KBM-7 (cell line): Measurements from ENCODE around the gene CAPN13.
"Not testable (repeated sequence)": the region's sequence is repeated elsewhere in the genome, so short reads cannot be mapped to it uniquely, and the experiment has no call there.

Experiments
- DNase-seq: peaks from one replicate; pipeline ENCODE4 v3.0.0-alpha.2; 2015
- in situ Hi-C: fragments of 300-500 bp; cut with MboI; formaldehyde crosslinking; loops from 2 replicates; pipeline ENCODE4 v1.14.3; 2020; ENCODE audit warnings: low sequenced_read_pairs, low pct_unique_long_range_greater_than_20kb, mixed read lengths

Gene CAPN13

DNA sequence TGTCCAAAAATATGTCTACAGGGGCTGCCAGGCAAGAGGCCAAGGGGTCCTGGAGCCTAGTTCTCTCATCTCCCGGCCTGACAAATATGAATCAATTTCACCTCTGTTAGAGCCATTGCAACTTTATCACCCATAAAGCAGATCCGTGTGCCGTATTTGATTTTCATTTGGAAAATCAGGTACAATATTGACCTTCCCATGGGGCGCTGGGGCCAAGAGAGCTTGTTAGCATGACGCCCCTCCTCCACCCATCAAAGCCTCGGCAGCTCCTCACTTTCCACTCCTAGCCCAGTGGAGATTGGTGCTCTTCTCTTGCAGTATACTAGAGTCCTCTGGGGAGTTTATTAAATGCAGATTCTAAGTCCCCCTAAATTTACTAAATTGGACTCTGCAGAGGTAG is 96.8 kb downstream of the CAPN13 start:
- in situ Hi-C loops: no loop called here
- no peak for DNase-seq

- no peak for DNase-seq
- in situ Hi-C loops: no loop called here
These were observed 97.2 kb downstream of the CAPN13 start for GRCh38 chr2:30710016-30710415.

DNA sequence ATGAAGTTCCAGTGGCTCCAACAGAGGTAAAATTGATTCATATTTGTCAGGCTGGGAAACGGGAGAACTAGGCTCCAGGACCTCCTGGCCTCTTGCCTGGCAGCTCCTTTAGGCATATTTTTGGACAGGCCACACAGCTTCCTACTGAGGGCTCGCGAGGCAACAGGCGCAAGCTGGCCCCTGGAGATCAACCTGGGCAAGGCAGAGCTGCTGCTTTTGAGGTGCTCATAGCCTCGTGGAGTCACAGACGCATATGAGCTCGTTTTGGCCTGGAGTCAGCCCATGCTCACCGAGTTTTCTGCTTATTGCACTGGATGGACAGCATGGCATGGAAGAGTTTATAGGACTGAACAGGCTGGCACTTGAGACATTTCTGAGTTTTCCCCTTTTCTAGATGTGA is 97.7 kb downstream of the CAPN13 start:
- no peak for DNase-seq
- in situ Hi-C loops: loop anchor here (10.0 kb wide), 1 partner anchor 455 kb away; no protein-coding TSS in a partner anchor

DNA sequence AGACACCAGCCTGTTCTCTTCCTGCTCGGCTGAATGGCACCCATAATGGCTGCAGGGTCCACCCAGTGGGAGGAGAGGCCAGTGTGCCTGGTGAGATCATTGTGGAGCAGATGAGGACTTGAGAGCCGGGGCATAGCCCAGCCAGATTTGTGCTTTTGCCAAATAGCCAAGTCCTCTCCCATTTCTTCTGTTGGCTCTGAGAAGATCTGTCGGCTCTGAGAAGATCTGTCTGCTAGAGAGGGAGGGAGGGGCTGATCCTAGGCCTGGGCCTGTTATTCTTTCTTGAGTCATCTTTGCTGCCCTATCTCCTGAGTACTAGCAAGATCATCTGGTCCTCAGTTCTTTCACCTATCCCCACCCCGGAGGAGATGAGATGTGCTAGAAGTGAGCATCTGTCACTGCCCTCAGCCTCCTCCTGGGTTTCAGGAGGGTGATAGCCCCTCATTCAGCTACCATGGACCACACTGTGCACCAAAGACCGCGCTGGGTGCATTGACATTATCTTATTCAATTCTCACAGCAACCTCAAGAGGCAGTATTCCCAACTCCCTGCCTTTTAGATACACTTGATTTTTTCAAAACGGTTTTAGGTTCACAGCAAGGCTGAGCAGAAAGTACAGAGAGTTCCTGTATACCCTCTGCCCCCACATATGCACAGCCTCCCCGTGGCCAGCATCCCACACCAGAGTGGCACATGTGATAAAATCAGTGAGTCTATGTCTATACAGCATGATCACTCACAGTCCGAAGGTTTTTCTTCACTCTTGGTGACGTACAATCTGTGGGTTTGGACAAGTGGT is 98.6 kb downstream of the CAPN13 start:
- DNase-seq: peak; percentile 37
- in situ Hi-C loops: loop anchor here (10.0 kb wide), 1 partner anchor 456 kb away; no protein-coding TSS in a partner anchor

DNA sequence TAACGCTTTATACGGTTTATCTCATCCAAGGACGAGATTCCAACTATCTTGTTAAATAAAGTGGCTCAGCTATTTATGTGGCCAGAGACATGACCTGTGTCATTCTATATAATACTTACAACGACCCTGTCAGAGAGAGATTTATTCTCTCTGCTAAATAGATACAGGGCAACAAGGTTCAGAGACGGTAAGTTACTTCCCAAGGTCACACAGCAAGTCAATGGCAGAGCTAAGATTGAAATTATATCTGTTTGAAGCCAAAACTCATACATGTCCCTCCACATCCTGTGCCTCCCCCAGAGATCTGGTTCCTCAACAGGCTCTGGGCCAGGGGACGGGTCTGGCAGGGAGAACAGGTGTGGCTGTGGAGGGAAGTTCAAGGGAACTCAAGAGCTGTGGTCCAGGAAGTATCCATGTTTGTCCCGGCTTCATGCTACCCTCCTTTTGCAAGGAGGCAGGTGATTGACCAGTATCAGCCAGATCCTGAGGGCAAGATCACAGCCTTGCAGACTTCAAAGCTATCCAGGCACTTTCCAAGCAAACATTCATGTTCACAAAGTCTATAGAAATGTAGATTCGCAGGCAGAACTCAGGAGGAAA is 99.8 kb downstream of the CAPN13 start:
- in situ Hi-C loops: loop anchor here (10.0 kb wide), 1 partner anchor 457 kb away; no protein-coding TSS in a partner anchor
- DNase-seq: no peak

GRCh38 chr2:30706534-30707303 is 100.5 kb downstream of the CAPN13 start:
- DNase-seq: peak; percentile 68
- in situ Hi-C loops: loop anchor here (10.0 kb wide), 1 partner anchor 458 kb away; no protein-coding TSS in a partner anchor

- in situ Hi-C loops: loop anchor here (10.0 kb wide), 1 partner anchor 459 kb away; no protein-coding TSS in a partner anchor
- DNase-seq: no peak
These were observed 101.3 kb downstream of the CAPN13 start for GRCh38 chr2:30705711-30706533.

DNA sequence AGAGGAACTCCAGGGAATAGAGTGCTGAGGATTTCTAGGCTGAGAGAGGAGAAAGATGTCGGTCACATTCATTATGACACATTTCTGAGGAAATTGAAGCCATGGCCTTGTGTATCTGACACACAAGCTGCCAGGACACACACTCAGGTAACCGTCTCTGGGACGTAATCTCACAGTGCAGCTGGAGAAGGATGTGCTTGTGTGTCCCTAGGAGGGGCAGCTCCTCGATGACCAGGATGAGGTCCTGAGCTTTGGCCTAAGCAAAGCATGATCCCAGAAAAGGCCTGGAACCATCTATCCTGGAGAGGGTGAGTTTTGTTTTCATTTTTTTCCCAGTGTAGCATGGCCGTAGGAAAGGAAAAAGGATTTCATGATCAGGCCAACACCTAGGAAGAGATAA is 102.2 kb downstream of the CAPN13 start:
- in situ Hi-C loops: loop anchor here (10.0 kb wide), 1 partner anchor 460 kb away; no protein-coding TSS in a partner anchor
- no peak for DNase-seq

DNA sequence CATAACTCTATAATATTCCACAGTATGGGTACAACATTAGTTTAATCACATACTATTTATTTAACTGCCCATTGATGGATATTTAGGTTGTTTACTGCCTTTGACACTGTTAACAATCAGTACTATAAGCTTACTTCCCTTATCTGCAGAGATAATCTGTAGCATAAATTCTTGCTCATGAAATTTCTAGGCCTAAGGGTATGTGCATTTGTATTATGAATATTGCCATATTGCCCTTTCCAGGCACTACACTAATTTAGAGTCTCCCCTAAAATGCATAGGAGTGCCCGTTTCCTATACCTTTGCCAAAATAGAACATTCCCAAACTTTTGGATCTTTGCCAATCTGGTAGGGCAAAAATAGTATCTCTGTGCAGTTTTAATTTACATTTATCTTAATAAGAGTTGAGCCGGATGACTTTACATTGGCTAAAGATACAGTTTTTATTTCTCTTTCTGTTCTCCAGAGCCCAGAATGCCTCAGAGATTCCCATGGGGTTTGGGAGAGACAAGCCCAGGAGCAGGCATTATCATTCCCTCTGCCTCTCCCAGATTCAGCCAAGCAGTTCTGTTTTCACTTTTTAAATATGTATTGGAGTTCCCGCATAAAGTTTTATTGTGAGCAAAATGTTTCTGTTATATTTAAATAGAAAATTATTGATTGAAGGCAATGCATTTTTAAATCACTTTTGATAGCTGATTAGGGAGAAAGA is 102.8 kb downstream of the CAPN13 start:
- no peak for DNase-seq
- in situ Hi-C loops: loop anchor here (10.0 kb wide), 1 partner anchor 460 kb away; no protein-coding TSS in a partner anchor

GRCh38 chr2:30702694-30703093 is 104.6 kb downstream of the CAPN13 start:
- in situ Hi-C loops: loop anchor here (10.0 kb wide), 1 partner anchor 462 kb away; no protein-coding TSS in a partner anchor

GRCh38 chr2:30701782-30702181 is 105.5 kb downstream of the CAPN13 start:
- DNase-seq: no peak
- in situ Hi-C loops: loop anchor here (10.0 kb wide), 1 partner anchor 463 kb away; no protein-coding TSS in a partner anchor

More at GRCh38 chr2:30702694-30703093, 104.6 kb downstream of the CAPN13 start:
- no peak for DNase-seq

- in situ Hi-C loops: loop anchor here (25.0 kb wide), 1 partner anchor 535 kb away; no protein-coding TSS in a partner anchor
- DNase-seq: not testable (repeated sequence)
These were observed 109.8 kb downstream of the CAPN13 start for GRCh38 chr2:30697242-30698103.

DNA sequence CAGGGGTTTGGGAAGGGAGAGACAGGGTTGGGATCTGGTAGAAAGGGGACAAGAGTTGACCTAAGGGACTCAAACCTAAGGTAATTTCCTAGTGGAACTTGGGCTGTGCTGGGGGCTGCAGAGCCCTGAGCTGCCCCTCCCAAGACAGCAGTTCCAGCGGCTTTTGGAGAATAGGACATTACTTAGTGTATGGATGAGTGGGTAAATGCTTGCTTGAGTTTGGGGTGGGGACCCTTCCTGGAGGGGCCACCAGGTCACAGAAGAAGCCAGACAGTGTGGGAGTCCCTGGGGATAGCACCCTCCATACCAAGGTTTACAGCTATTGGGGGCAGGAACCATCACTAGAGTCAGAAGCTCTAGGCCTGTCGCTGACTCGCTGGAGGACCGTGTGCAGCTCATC is 111.5 kb downstream of the CAPN13 start:
- no peak for DNase-seq
- in situ Hi-C loops: loop anchor here (25.0 kb wide), 1 partner anchor 533 kb away; no protein-coding TSS in a partner anchor

GRCh38 chr2:30694286-30695055 is 112.8 kb downstream of the CAPN13 start:
- no peak for DNase-seq
- in situ Hi-C loops: loop anchor here (25.0 kb wide), 1 partner anchor 532 kb away; no protein-coding TSS in a partner anchor

DNA sequence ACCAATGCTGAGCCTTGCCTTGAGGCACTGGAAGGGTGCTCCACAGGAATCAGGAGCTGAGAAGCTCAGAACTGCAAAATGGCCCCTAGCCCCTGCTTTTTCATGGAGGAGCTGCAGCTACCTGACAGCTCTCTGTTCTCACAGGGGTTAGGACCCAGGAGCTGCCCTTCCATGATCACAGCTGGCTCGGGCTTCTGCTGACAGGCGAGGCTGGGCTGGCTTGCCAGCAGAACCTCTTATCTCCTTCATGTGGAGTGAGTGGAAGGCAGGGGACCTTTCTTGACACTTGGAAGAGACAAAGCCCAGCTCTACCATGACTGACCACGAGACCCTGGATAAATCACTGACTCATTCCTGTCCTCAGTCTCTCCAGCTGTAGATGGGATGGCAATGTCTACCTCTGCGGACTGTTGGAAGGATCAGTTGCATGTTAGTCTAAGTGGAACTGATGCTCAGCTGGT is 113.4 kb downstream of the CAPN13 start:
- DNase-seq: no peak
- in situ Hi-C loops: loop anchor here (25.0 kb wide), 1 partner anchor 532 kb away; no protein-coding TSS in a partner anchor

DNA sequence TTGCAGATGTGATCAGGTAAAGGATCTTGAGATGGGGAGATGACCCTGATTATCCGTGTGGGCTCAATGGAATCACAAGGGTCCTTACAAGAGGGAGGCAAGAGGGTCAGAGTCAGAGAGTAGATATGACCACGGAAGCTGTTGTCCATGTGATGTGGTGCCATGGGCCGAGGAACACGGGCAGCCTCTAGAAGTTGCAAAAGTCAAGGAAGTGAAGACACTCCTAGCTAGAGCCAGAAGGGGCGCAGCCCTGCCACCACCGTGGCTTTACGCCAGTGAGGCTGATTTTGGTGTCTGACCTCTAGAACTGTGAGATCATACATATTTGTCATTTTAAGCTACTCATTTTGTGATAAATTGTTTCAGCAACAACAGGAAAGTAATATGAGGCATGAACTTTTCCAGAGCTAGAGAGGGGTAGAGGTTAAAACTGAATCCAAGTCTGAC is 114.4 kb downstream of the CAPN13 start:
- no peak for DNase-seq
- in situ Hi-C loops: loop anchor here (25.0 kb wide), 1 partner anchor 531 kb away; no protein-coding TSS in a partner anchor
